Raji (cell line): Measurements from ENCODE around the gene FAM167B.

Source experiments
- POLR2A ChIP-seq: IDR thresholded peaks from 2 replicates; pipeline ENCODE4 v1.6.1; 2011; ENCODE audit warnings: low read depth, low read length, control low read depth; ENCODE audit not compliant: insufficient read depth

FAM167B gene

GRCh38 chr1:32246888-32247273 lies at the start of gene FAM167B:
TSS of gene FAM167B (plus strand) at chr1:32247222. CDS start at chr1:32247422, 200 bp downstream.
- no peak for TF ChIP-seq POLR2A

DNA sequence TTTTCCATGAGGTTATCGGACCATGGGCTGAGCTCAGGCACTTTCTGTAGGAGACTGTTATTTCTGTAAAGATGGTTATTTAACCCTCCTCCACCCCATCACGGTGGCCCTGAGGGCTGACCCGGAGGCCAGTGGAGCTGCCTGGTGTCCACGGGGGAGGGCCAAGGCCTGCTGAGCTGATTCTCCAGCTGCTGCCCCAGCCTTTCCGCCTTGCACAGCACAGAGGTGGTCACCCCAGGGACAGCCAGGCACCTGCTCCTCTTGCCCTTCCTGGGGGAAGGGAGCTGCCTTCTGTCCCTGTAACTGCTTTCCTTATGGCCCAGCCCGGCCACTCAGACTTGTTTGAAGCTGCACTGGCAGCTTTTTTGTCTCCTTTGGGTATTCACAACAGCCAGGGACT lies 49.2 kb upstream of the FAM167B start:
- no peak for TF ChIP-seq POLR2A

DNA sequence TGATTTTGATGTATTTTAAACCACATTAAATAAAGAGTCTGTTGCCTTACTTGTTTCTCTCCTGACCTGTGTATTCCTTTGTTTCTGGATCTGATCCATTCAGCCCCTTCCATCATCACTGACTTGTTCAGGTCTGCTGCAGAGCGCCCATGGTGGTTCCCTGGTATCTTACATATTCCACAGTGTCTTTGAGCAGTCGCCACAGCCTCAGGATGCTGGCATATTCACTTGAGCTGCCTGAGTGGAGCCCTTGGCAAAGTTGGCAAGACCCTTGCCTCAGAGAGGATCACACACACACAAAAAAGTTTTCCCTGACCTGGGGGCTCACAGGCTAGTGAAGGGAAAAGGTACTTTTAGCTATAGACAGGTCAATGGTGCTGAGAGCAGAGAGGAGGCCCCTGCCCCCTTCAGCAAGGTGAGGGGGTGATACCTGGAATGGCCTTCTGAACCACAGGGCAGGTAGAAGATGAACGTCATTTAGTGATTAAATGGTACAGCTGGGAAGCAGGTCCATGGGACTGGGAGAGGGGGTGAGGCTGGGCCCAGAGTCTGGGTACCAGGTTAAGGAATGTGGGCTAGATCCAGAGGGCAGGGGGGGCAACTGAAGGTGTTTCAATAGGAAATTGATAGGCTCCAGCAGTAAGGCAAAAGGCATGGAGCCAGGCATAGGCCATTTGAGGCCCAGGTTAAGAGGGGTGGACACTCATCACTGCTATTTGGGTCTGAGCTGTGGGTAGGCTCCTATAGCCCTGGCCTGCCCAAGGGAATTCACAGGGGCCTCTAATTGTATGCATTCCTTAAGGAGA lies 48.6 kb upstream of the FAM167B start:
- TF ChIP-seq POLR2A, result no peak

- no peak for TF ChIP-seq POLR2A
Observed at GRCh38 chr1:32199043-32199716, 47.8 kb upstream of the FAM167B start.

GRCh38 chr1:32199717-32200072 lies 47.3 kb upstream of the FAM167B start:
- TF ChIP-seq POLR2A, result no peak

- peak; percentile 66 for TF ChIP-seq POLR2A
Observed at GRCh38 chr1:32200226-32201010, 46.6 kb upstream of the FAM167B start, which contains the start of gene CCDC28B. TSS of gene CCDC28B (plus strand) at chr1:32200595. CDS start at chr1:32201936, 1,341 bp downstream.

GRCh38 chr1:32201011-32201855 lies 45.8 kb upstream of the FAM167B start:
- TF ChIP-seq POLR2A, result 0 out of 2 replicates have a peak, but pooled peaks have one; percentile 34

DNA sequence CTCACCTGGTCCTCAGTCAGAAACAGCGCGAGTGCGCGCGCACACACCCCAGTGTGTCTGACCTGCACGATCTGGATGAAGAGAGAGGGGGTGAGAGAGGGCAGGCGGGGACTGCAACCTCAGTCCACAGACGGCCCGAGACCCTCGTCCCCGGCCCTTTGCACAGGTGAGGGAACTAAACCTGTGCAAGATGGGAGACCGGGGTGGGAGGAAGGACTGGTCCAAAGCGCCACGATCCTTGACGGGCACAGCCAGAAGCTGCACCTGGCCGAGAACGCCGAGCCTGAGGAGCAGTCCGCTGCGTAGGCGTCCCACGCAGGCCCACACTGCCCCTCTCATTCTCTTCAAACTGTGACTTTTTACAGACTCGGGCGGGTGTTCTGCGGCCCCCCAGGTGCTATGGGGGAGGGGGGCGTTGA lies 42.1 kb upstream of the FAM167B start:
- no peak for TF ChIP-seq POLR2A

DNA sequence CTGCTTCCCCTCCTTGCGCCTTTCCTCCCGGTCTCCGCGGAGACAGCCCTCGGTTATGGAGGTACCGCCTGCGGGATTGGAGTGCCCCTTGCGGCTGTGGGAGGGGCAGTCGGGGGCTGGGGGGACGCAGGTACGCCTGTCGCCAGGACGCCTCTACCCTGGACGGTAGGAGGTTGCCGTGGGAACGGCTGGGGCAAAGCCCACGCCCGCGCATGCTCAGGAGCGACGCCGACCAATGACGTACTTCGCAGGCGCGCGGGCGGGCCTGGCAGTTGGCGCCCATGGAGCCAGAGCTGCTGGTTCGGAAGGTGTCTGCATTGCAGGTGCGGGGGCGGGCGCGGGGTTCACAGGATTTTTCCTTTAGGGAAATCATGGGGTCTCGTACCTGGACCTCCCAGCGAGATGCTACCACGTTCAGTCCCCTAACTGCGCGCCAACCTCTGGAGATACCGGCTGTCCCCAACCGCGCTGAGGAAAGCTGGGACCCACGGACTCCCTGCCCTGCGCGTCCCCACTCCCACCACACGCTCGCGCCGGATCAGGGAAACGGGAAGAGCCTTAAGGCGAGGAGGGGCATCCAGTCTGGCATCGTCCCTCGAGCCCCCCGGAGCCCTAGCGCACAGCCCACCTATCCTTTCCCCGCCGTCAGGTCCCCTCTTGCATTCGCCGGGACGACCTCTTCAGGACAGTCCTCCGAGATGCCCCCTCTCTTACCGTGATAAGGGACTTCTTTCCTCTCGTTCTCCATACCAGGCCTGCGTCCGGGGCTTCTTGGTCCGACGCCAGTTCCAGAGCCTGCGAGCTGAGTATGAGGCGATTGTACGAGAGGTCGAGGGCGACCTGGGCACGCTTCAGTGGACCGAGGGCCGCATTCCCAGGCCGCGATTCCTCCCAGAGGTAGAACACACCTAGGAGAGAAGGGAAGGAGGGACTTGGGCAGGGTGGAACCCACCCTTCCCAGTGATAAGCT lies 41.3 kb upstream of the FAM167B start, which contains the start of gene IQCC:
IQCC (plus strand) TSS at position 271 of the 970 bp plus-strand sequence; CDS start at position 282, 11 bp downstream.
- peak; percentile 90 for TF ChIP-seq POLR2A

- TF ChIP-seq POLR2A, result no peak
Observed at GRCh38 chr1:32208469-32208868, 38.6 kb upstream of the FAM167B start.

- TF ChIP-seq POLR2A, result no peak; the same call in 1 of the 2 replicates
Observed at GRCh38 chr1:32208891-32209328, 38.1 kb upstream of the FAM167B start, which contains the start of gene DCDC2B. TSS of gene DCDC2B (plus strand) at chr1:32209089. CDS start at chr1:32209094, 5 bp downstream.

GRCh38 chr1:32215629-32216480 lies 31.2 kb upstream of the FAM167B start:
- TF ChIP-seq POLR2A, result no peak
